Esophagus muscularis mucosa (tissue), 3 donors: ENCODE data around the gene FRMD4A.

Experiments used
- CTCF ChIP-seq, 3 experiments: fragments of 200-600 bp in 2 of 3; fragments of 450-650 bp in 1 of 3; sonication (generic) in 2 of 3; IDR thresholded peaks; one replicate each; pipeline ENCODE4 v1.5.1; 2017 to 2019; ENCODE audit warnings: antibody characterized with exemption in 3 of 3, mild to moderate bottlenecking in 2 of 3, moderate library complexity in 1 of 3
- POLR2A ChIP-seq: fragments of 450-650 bp; IDR thresholded peaks from one replicate; pipeline ENCODE4 v1.6.1; 2017; ENCODE audit warnings: antibody characterized with exemption, moderate library complexity, mild to moderate bottlenecking, low read depth

DNA sequence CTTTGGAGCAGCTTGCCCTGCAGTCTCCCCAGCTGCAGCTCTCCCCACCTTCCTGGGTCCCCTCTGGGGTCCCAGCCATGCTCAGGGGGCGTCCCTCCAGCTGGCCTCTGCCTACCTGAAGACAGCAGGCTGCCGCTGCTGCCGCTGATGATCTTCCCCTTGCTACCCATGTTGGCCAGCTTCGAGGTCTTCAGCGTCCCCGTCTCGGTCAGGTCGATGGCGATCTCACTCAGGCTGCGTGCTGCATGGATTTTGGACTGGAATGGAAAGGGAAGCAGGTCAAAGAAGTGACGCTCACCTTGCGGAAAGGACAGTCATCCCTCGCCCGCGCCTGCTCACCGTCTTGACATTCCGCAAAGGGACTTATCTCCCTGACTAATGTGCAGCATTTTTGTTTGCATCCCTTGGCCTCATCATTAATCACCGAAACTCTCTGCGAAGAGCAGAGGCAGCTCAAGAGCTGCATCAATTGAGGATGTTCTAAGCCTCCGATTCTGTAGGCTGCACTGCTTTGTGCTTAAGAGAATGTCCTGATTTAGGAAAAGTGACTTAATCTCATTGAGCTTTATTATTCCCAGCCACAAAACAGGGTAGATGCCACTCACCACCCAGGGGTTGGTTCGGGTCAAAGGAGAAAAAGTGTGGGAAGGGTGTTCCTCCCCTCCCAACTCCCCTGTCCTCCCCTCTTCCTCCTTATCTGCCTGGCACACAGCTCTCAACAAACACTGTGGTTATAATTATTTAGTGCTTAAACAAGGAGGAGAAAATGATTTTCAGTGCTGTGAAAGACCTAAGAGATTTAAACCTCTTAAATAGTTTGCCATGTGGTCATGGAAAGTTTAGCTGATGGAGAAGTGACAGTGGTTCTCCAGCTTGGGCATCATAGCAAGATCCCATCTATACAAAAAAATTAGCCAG is 636.7 kb downstream of the FRMD4A start:
- no peak for TF ChIP-seq POLR2A
- no peak for TF ChIP-seq CTCF (IDR thresholded peaks at IDR 0.05)
